ENCODE measurements around the gene YPEL4. TPM values are rescaled to one million over a fixed set of nuclear protein-coding genes. Genes with fewer than 3 reads are reported as not detected.

The YPEL4 gene
- total RNA-seq, 1 donor from 2014 or later = 1.3 TPM

DNA sequence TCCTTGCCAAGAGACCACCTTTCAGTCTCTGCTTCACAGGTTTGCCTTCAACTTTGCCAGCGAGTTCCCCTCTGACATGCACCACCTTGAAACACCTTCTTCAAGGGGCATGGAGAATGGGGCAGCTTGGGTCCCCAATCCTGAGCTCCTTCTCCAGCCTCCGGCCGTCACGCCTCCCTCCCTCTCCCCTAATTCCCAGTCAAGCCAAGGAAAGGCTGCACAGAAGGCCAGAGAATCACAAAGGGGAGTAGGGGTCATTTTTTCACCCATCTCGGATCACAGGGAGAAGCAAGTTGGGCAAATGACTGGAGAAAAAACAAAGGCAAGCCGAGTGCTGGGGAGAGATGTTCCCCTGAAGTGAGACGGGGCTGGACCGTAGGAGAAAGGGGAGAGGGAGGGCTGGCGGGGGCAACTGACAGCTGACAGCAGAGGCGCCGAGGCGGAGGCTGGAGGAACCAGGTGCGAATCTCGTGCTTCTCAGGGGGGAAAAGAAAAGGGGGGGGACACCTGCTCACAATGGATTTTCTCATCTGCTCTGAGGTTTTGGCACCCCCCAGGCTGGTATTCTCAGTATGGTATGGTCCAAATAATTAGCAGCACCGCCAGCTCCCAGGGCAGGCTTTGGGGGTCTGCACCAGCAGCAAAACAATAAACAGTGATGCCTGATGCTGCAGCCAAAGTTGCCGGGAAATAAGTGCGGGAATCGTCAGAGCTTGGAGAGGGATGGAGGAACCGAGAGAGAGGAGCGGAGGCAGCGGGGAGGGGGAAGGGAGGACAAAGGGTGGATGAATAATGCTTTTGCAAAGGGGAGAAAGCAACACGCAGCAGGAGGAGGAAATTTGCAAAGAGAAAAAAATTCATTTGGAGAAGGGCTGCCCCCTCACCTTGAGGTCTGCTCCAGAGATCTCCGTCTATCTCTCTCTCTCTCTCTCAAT is 644 bp downstream of the YPEL4 start:
- Mint-ChIP-seq H3K9me3 (no peaks in the 10 kb centered on the region), H3K4me1 (peaks cover 74% of the 10 kb centered on the region), H3K4me3 (peak overlapping the region; percentile 76), H3K27me3 (ENCODE audit: low read depth) (no peaks in the 10 kb centered on the region), H3K36me3 (no peaks in the 10 kb centered on the region), H3K27ac (peak overlapping the region; percentile 86)
- no peak for DNase-seq (ENCODE audit: low spot score in 2 of 2, unreplicated experiment in 2 of 2)
- TF ChIP-seq, protein P1, sequence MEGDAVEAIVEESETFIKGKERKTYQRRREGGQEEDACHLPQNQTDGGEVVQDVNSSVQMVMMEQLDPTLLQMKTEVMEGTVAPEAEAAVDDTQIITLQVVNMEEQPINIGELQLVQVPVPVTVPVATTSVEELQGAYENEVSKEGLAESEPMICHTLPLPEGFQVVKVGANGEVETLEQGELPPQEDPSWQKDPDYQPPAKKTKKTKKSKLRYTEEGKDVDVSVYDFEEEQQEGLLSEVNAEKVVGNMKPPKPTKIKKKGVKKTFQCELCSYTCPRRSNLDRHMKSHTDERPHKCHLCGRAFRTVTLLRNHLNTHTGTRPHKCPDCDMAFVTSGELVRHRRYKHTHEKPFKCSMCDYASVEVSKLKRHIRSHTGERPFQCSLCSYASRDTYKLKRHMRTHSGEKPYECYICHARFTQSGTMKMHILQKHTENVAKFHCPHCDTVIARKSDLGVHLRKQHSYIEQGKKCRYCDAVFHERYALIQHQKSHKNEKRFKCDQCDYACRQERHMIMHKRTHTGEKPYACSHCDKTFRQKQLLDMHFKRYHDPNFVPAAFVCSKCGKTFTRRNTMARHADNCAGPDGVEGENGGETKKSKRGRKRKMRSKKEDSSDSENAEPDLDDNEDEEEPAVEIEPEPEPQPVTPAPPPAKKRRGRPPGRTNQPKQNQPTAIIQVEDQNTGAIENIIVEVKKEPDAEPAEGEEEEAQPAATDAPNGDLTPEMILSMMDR (IDR thresholded peaks at IDR 0.05; ENCODE audit: unreplicated experiment) = no peak

DNA sequence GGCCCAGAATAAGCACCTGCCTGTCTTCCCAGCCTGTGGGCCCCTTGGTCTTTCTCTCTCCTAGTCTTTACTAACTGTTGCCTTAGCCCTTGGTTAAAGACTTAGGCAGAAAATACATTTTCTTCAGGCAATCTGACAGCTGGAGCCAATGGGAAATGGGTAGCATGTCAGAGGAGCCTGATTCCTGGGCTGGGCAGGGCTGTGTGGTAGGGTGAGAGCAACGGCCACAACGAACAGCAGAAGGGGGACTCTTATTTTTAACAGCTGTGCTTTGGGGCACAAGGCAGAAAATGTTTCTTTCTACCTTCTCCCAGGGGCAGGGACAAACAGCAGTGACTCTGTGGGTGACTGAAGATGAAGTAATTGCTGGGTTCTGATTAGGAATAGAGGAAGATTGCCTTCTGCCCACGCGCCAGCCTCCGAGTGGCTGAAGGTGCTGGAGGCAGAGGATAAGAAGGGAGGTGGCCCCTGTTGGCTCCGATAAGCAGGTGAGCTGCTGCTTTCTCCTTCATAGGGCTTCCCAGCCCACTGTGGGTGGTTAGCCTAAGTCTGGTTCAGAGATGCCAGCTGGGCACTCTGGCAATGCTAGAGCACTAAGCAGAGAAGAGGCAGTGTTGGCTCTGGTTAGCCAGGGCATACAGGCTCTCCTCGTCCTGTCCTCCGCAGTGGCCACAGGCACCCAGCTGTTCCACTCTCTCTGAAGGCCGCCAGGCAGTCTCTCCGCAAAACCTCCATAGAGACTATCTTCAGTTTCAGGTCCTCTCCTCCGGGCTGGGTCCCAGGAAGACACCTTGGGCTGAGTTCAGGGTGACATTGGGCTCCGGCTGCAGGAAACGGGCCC is 1.5 kb downstream of the YPEL4 start:
- Mint-ChIP-seq H3K36me3 (no peaks in the 10 kb centered on the region), H3K4me3 (peak overlapping the region; percentile 76), H3K27me3 (ENCODE audit: low read depth) (no peaks in the 10 kb centered on the region), H3K9me3 (no peaks in the 10 kb centered on the region), H3K4me1 (peaks cover 79% of the 10 kb centered on the region), H3K27ac (peak overlapping the region; percentile 60)
- DNase-seq (ENCODE audit: low spot score in 2 of 2, unreplicated experiment in 2 of 2) = no peak
- TF ChIP-seq, protein P1 (IDR thresholded peaks at IDR 0.05; ENCODE audit: unreplicated experiment) = no peak

DNA sequence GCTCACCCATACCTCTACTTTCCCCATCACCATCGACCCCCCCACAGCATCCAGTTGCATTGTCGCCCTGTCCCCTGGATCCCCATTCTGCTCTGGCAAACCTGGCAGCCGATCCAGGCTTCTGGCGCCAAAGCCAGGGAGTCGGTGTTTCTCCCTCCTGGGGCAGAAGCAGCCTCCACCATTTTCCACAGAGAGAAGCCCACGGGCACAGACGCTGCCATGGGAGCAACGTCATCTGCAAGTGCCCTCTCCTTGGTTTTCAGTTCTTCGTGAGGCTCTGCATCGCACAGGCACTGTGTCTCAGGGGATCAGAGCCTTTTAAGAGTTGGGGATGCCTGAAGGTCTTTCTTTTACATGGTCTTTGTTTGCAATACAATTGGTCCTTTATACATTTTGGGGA is 2.3 kb downstream of the YPEL4 start:
- no peaks in the 10 kb centered on the region for H3K9me3 Mint-ChIP-seq
- DNase-seq (ENCODE audit: low spot score in 2 of 2, unreplicated experiment in 2 of 2) = no peak
- H3K4me3 Mint-ChIP-seq = peak overlapping the region; percentile 76
- TF ChIP-seq, protein P1 (IDR thresholded peaks at IDR 0.05; ENCODE audit: unreplicated experiment) = no peak
- no peaks in the 10 kb centered on the region for H3K27me3 Mint-ChIP-seq (ENCODE audit: low read depth)
- H3K4me1 Mint-ChIP-seq = peaks cover 81% of the 10 kb centered on the region
- H3K27ac Mint-ChIP-seq = peak overlapping the region; percentile 34
- H3K36me3 Mint-ChIP-seq = peaks cover 1% of the 10 kb centered on the region

DNA sequence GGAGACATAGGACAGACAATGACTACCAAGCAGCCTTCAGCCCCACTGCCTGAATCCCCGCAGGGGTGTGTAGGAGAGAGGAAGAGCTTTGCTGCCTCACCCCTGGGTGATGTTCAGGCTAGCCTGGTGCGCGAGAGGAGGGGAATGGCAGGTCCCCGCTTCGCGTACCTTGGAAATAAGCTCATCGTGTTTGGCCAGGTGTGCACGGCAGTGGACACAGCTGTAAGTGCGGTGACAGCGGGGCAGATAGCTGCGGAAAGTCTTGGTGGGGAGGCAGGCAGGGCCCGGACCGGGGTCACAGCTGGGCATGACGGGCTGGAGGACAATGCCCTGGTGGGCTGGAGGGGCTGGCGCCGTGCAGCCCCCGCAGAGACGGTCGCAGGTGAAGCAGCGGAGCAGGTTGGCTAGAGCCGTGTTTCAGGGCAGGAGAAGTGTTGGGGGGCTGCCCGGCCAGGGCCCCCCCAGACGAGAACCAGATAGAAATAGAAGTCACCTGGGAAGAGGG is 2.9 kb downstream of the YPEL4 start:
- no peak for DNase-seq (ENCODE audit: low spot score in 2 of 2, unreplicated experiment in 2 of 2)
- Mint-ChIP-seq H3K27me3 (ENCODE audit: low read depth) (no peaks in the 10 kb centered on the region), H3K27ac (peak overlapping the region; percentile 78), H3K36me3 (peaks cover 1% of the 10 kb centered on the region), H3K4me1 (peaks cover 81% of the 10 kb centered on the region), H3K4me3 (peak overlapping the region; percentile 76), H3K9me3 (no peaks in the 10 kb centered on the region)
- TF ChIP-seq, protein P1 (IDR thresholded peaks at IDR 0.05; ENCODE audit: unreplicated experiment) = no peak

DNA sequence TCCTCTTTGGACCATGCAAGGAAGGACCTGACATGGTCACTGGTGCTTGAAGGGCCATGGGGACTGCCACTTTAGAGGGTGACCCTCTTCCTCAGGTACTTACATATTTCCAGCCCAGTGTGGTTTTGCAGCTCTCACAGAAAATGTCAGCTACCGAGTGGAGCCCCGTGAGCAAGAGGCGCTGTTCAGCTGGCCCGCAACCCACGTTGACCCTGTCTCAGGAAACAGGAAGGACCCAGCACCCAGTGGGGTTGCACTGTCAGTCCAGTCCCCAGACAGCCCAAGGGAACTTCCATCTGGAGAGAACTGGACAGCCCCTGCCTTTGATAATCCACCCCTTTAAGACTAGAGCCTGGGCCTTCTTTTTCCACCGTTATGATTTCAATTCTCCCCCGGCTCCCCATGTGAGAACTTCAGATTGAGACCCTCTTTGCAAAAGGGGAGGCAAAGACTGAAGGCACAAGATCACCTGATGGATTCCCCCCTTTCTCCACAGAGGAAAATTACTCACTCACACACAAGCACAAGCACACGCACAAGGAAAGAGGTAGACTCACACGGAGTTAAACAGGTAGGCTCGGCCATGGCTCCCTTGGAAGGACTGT is 3.4 kb downstream of the YPEL4 start:
- Mint-ChIP-seq H3K36me3 (peaks cover 1% of the 10 kb centered on the region), H3K27me3 (ENCODE audit: low read depth) (no peaks in the 10 kb centered on the region), H3K9me3 (no peaks in the 10 kb centered on the region), H3K4me1 (peaks cover 85% of the 10 kb centered on the region), H3K4me3 (peak overlapping the region; percentile 76), H3K27ac (peak overlapping the region; percentile 78)
- TF ChIP-seq, protein P1 (IDR thresholded peaks at IDR 0.05; ENCODE audit: unreplicated experiment) = no peak
- DNase-seq (ENCODE audit: low spot score in 2 of 2, unreplicated experiment in 2 of 2) = no peak

All from mesothelial cell of epicardium (in vitro differentiated cells).